ENCODE measurements around the gene TRANK1. TPM values are rescaled to one million over a fixed set of nuclear protein-coding genes. Genes with fewer than 3 reads are reported as not detected.

The TRANK1 gene
- total RNA-seq, 2 donors from 2014 or later = 9.0 to 20.1 TPM

DNA sequence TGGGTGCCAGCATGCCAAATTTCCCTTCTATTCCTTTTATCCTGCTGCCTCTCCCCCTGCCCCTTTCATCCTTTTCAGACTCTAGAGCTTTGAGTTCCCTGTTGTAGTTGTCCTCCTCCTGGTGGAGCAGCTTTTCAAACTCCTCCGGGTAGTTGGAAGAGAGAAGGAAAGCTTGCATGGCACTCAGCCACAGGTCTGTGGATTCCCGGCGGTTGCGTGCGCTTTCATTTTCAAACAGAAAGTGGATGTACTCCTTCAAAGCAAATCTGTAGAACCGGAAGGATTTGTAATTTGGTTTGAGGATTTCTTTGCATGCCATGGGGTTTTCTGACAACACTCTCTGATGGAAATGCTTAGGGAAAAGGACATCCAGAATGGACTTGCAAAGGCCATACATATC is 112.4 kb downstream of the TRANK1 start:
- no peaks in the 10 kb centered on the region for H3K27me3 ChIP-seq (ENCODE audit: control insufficient read depth, insufficient read depth, low read length, poor library complexity, severe bottlenecking)
- H3K9me3 ChIP-seq (ENCODE audit: control insufficient read depth, low read length) = no peaks in the 10 kb centered on the region
- no peak for DNase-seq
- H3K27ac ChIP-seq (ENCODE audit: low read depth, low read length) = no peak overlapping the region
- Mint-ChIP-seq H3K4me3 (no peak overlapping the region), H3K27me3 (ENCODE audit: insufficient read depth) (no peaks in the 10 kb centered on the region), H3K36me3 (ENCODE audit: low read depth) (no peaks in the 10 kb centered on the region), H3K4me1 (peaks cover 2% of the 10 kb centered on the region), H3K27ac (no peak overlapping the region), H3K9me3 (no peaks in the 10 kb centered on the region)
- no peak overlapping the region for H3K9ac ChIP-seq (ENCODE audit: extremely low read depth, low read length, poor library complexity, severe bottlenecking)
- TF ChIP-seq, protein P1, sequence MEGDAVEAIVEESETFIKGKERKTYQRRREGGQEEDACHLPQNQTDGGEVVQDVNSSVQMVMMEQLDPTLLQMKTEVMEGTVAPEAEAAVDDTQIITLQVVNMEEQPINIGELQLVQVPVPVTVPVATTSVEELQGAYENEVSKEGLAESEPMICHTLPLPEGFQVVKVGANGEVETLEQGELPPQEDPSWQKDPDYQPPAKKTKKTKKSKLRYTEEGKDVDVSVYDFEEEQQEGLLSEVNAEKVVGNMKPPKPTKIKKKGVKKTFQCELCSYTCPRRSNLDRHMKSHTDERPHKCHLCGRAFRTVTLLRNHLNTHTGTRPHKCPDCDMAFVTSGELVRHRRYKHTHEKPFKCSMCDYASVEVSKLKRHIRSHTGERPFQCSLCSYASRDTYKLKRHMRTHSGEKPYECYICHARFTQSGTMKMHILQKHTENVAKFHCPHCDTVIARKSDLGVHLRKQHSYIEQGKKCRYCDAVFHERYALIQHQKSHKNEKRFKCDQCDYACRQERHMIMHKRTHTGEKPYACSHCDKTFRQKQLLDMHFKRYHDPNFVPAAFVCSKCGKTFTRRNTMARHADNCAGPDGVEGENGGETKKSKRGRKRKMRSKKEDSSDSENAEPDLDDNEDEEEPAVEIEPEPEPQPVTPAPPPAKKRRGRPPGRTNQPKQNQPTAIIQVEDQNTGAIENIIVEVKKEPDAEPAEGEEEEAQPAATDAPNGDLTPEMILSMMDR (conservative IDR thresholded peaks at IDR 0.05) = no peak
- WGBS, 2 experiments (ENCODE audit: insufficient coverage in 1 of 2, insufficient read length in 1 of 2) = 95 to 97% methylated on average over 5 to 6 of the region's 6 CpGs
- no peaks in the 10 kb centered on the region for H3K4me1 ChIP-seq (ENCODE audit: control insufficient read depth, insufficient read depth, low read length)
- H3K4me3 ChIP-seq (ENCODE audit: low read length) = no peak overlapping the region
- no peaks in the 10 kb centered on the region for H3K36me3 ChIP-seq (ENCODE audit: control insufficient read depth, insufficient read depth, low read length)

DNA sequence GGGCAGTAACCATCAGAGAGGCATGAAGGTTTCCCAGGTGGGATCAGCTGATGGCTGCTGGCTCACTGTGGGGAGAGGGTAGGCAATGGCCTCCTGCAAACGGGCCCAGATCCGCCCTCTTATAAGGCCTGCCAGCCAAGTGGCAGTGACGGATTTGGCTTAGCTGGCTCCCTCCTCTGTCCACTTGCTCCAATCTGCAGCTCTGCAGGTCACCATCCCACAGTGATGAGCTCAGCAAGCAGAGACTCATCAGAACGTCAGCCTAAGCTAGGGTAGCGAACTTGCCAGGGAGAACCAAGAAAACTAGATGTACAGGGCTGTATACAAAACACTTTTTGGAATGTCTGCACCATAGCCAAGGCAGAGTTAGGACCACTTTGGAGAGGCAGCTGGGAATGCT is 117.7 kb downstream of the TRANK1 start:
- Histone ChIP-seq H3K9me3 (ENCODE audit: control insufficient read depth, low read length) (no peaks in the 10 kb centered on the region), H3K27ac (ENCODE audit: low read depth, low read length) (no peak overlapping the region), H3K4me1 (ENCODE audit: control insufficient read depth, insufficient read depth, low read length) (no peaks in the 10 kb centered on the region), H3K4me3 (ENCODE audit: low read length) (no peak overlapping the region), H3K27me3 (ENCODE audit: control insufficient read depth, insufficient read depth, low read length, poor library complexity, severe bottlenecking) (no peaks in the 10 kb centered on the region), H3K36me3 (ENCODE audit: control insufficient read depth, insufficient read depth, low read length) (no peaks in the 10 kb centered on the region), H3K9ac (ENCODE audit: extremely low read depth, low read length, poor library complexity, severe bottlenecking) (no peak overlapping the region)
- H3K9me3 Mint-ChIP-seq = no peaks in the 10 kb centered on the region
- no peaks in the 10 kb centered on the region for H3K36me3 Mint-ChIP-seq (ENCODE audit: low read depth)
- H3K27me3 Mint-ChIP-seq (ENCODE audit: insufficient read depth) = no peaks in the 10 kb centered on the region
- no peak overlapping the region for H3K4me3 Mint-ChIP-seq
- no peaks in the 10 kb centered on the region for H3K4me1 Mint-ChIP-seq
- DNase-seq = no peak
- TF ChIP-seq, protein P1 (conservative IDR thresholded peaks at IDR 0.05) = no peak
- no peak overlapping the region for H3K27ac Mint-ChIP-seq
- 89 to 96% methylated on average over 4 to 5 of the region's 5 CpGs for WGBS, 2 experiments (ENCODE audit: insufficient coverage in 1 of 2, insufficient read length in 1 of 2)

DNA sequence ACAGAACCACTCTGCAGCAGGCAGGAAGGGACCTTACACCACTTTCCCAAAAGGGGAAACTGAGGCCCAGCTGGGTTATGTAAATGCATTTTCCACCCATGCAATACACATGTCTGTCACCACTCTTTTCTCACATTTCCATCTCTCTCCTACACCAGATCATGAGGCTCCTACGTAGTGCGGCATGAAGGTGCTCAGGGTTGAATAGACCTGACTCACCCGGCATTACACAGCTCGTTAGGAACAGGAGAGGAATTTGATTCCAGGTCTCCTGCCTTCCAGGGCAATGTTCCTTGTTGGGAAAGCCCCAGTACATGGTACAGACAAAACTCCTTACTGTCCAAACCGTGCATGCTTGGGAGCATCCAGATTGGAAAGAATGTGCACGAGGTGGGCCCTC is 118.6 kb downstream of the TRANK1 start:
- Histone ChIP-seq H3K27me3 (ENCODE audit: control insufficient read depth, insufficient read depth, low read length, poor library complexity, severe bottlenecking) (no peaks in the 10 kb centered on the region), H3K9ac (ENCODE audit: extremely low read depth, low read length, poor library complexity, severe bottlenecking) (no peak overlapping the region), H3K27ac (ENCODE audit: low read depth, low read length) (no peak overlapping the region), H3K4me1 (ENCODE audit: control insufficient read depth, insufficient read depth, low read length) (no peaks in the 10 kb centered on the region), H3K4me3 (ENCODE audit: low read length) (no peak overlapping the region), H3K36me3 (ENCODE audit: control insufficient read depth, insufficient read depth, low read length) (no peaks in the 10 kb centered on the region), H3K9me3 (ENCODE audit: control insufficient read depth, low read length) (no peaks in the 10 kb centered on the region)
- Mint-ChIP-seq H3K27ac (no peak overlapping the region), H3K27me3 (ENCODE audit: insufficient read depth) (no peaks in the 10 kb centered on the region), H3K9me3 (no peaks in the 10 kb centered on the region), H3K4me3 (no peak overlapping the region), H3K4me1 (no peaks in the 10 kb centered on the region), H3K36me3 (ENCODE audit: low read depth) (no peaks in the 10 kb centered on the region)
- WGBS, 2 experiments (ENCODE audit: insufficient coverage in 1 of 2, insufficient read length in 1 of 2) = 94 to 99% methylated on average over 6 of the region's 6 CpGs
- DNase-seq = no peak
- TF ChIP-seq, protein P1 (conservative IDR thresholded peaks at IDR 0.05) = no peak
